HepG2 (cell line): Measurements from ENCODE around the gene COL27A1. TPM values are rescaled to one million over a fixed set of nuclear protein-coding genes. Genes with fewer than 3 reads are reported as not detected.

ENCODE experiments used
- ATAC-seq: fragments of 200-7000 bp; cut with Tn5 transposase; 3 replicates; pipeline ENCODE4 v1.9.1; 2020; ENCODE audit warnings: mild to moderate bottlenecking, moderate library complexity
- BruUV-seq: library from RNA; stranded (reverse); fragments of 400-500 nt; replicated peaks from 2 replicates; lab custom pipeline; 2021; lab: Mats Ljungman, UMichigan
- CTCF ChIA-PET: fragments of 300-600 bp; formaldehyde crosslinking; extraction: SDS; loops from one replicate; lab custom pipeline; 2021; ENCODE audit warnings: low total read pairs, inconsistent platforms, low intra/inter-chr PET ratio; lab: Yijun Ruan, JAX
- POLR2A ChIA-PET: fragments of 350-600 bp; sonication (Branson Sonifier 250); formaldehyde crosslinking; loops from one replicate; lab custom pipeline; 2020; ENCODE audit warnings: antibody characterized with exemption, inconsistent platforms; lab: Yijun Ruan, JAX
- DNase-seq: peaks from one replicate; pipeline ENCODE4 v3.0.0-alpha.2; 2015; ENCODE audit warnings: low spot score
- FAIRE-seq: peaks from 3 replicates; lab custom pipeline; 2011; peaks lifted over from hg19 to GRCh38; lab: Jason Lieb, UNC
- H2AFZ ChIP-seq: one replicate; pipeline ENCODE4 v1.6.1; 2011; ENCODE audit warnings: low read length, inconsistent platforms
- H3K27ac ChIP-seq: fragments of 300-600 bp; 3 replicates; pipeline ENCODE4 v1.8.0; 2011; ENCODE audit warnings: mixed run types, mild to moderate bottlenecking, mixed read lengths, low read length, inconsistent platforms; ENCODE audit not compliant: insufficient read depth; ENCODE audit errors: extremely low read length
- H3K27me3 ChIP-seq, 2 experiments: fragments of 200-600 bp in 1 of 2; 2 replicates in 1 of 2; 3 replicates in 1 of 2; pipeline versions ENCODE4 v1.6.0 to v1.8.0; 2011; ENCODE audit warnings: low read length in 2 of 2, mild to moderate bottlenecking in 2 of 2, moderate library complexity in 2 of 2, inconsistent platforms in 1 of 2; ENCODE audit not compliant: insufficient read depth in 2 of 2, control insufficient read depth in 1 of 2
- H3K36me3 ChIP-seq, 2 experiments: fragments of 200-600 bp in 1 of 2; replicated peaks in 1 of 2; 2 replicates in 1 of 2; 3 replicates in 1 of 2; pipeline versions ENCODE4 v1.5.1 to v1.8.0; 2011; ENCODE audit warnings: low read length in 2 of 2, inconsistent platforms in 1 of 2; ENCODE audit not compliant: insufficient read depth in 2 of 2, control insufficient read depth in 1 of 2
- H3K4me1 ChIP-seq: 2 replicates; pipeline ENCODE4 v1.5.1; 2012; ENCODE audit warnings: low read length, inconsistent platforms; ENCODE audit not compliant: insufficient read depth
- H3K4me2 ChIP-seq: 2 replicates; pipeline ENCODE4 v1.6.0; 2011; ENCODE audit warnings: low read depth, low read length, inconsistent platforms
- H3K4me3 ChIP-seq, 3 experiments: fragments of 200-600 bp in 1 of 3; sonication (generic), shearing (Covaris generic) in 1 of 3; replicated peaks in 1 of 3; 2 replicates each; pipeline ENCODE4 v1.5.1; 2011 to 2016; ENCODE audit warnings: low read length in 3 of 3, inconsistent platforms in 2 of 3, low read depth in 2 of 3, mild to moderate bottlenecking in 2 of 3, control low read depth in 1 of 3, mixed read lengths in 1 of 3; ENCODE audit not compliant: insufficient read depth in 1 of 3
- H3K79me2 ChIP-seq: one replicate; pipeline ENCODE4 v1.6.1; 2011; ENCODE audit warnings: low read length, inconsistent platforms; ENCODE audit not compliant: insufficient read depth
- H3K9ac ChIP-seq: 2 replicates; pipeline ENCODE4 v1.6.0; 2011; ENCODE audit warnings: mild to moderate bottlenecking, low read depth, low read length, inconsistent platforms; ENCODE audit not compliant: insufficient read depth
- H3K9me3 ChIP-seq: 2 replicates; pipeline ENCODE4 v1.5.1; 2012; ENCODE audit warnings: mild to moderate bottlenecking, low read length
- H4K20me1 ChIP-seq: 2 replicates; pipeline ENCODE4 v1.6.0; 2011; ENCODE audit warnings: inconsistent platforms, mild to moderate bottlenecking, low read length, moderate library complexity; ENCODE audit not compliant: insufficient read depth
- ATF2 ChIP-seq: sonication (generic); formaldehyde crosslinking; IDR thresholded peaks from 2 replicates; pipeline ENCODE4 v1.4.0; 2020; ENCODE audit warnings: missing genetic modification reagents
- FOXP4 ChIP-seq: sonication (generic); formaldehyde crosslinking; IDR thresholded peaks from 2 replicates; pipeline ENCODE4 v1.4.0; 2020; ENCODE audit warnings: missing genetic modification reagents
- HOXA5 ChIP-seq: sonication (generic); formaldehyde crosslinking; IDR thresholded peaks from 2 replicates; pipeline ENCODE4 v1.4.0; 2020; ENCODE audit warnings: missing genetic modification reagents
- KAT8 ChIP-seq: IDR thresholded peaks from 2 replicates; pipeline ENCODE4 v1.6.1; 2016; ENCODE audit warnings: missing genetic modification reagents, missing compliant biosample characterization
- NCOA2 ChIP-seq: sonication (generic); formaldehyde crosslinking; IDR thresholded peaks from 2 replicates; pipeline ENCODE4 v1.8.0; 2022; ENCODE audit warnings: inconsistent platforms
- PRDM4 ChIP-seq: sonication (generic); formaldehyde crosslinking; IDR thresholded peaks from 2 replicates; pipeline ENCODE4 v1.9.0; 2021; ENCODE audit warnings: missing genetic modification reagents, borderline replicate concordance
- U2AF1 ChIP-seq: fragments of 200-400 bp; formaldehyde crosslinking; optimal IDR thresholded peaks from 2 replicates; pipeline ENCODE3; 2017; ENCODE audit warnings: mild to moderate bottlenecking, low read depth, low read length
- ZNF274 ChIP-seq: sonication (generic); formaldehyde crosslinking; IDR thresholded peaks from 2 replicates; pipeline ENCODE4 v1.5.1; 2020; ENCODE audit warnings: mild to moderate bottlenecking, missing genetic modification reagents
- ZSCAN22 ChIP-seq: sonication (generic); formaldehyde crosslinking; IDR thresholded peaks from 2 replicates; pipeline ENCODE4 v1.4.0; 2020; ENCODE audit warnings: mild to moderate bottlenecking, missing genetic modification reagents
- WGBS: methylation state at CpG from one replicate; pipeline ENCODE4 v1.1.6; 2017; ENCODE audit warnings: low lambda C conversion rate; 5-methylcytosine and 5-hydroxymethylcytosine counted together
- in situ Hi-C: cut with HindIII; loops from 2 replicates; pipeline ENCODE4 v1.10.0; 2017; ENCODE audit warnings: low pct_unique_long_range_greater_than_20kb; ENCODE audit not compliant: extremely low pct_ligation_motif_present
- intact Hi-C: fragments of 100-400 bp; cut with micrococcal nuclease; formaldehyde crosslinking; loops from one replicate; pipeline ENCODE4 v1.10.0; 2022; ENCODE audit not compliant: unreplicated experiment
- polyA plus RNA-seq, 8 experiments: library from polyadenylated mRNA; depleted of rRNA in 3 of 8; stranded (reverse) in 7 of 8; unstranded in 1 of 8; fragments of >200 nt; fragmentation: Illumina TruSeq in 4 of 8; extraction: Trizol in 4 of 8; gene quantifications; 2 replicates each; pipeline versions ENCODE4 v1.2.1 to v1.2.3, GENCODE V29; 2011 to 2016; ENCODE audit warnings: low read depth in 4 of 8, missing spikeins in 1 of 8, mixed read lengths in 1 of 8; ENCODE audit not compliant: insufficient read depth in 1 of 8
- total RNA-seq, 5 experiments: library from RNA; depleted of rRNA; stranded (reverse); fragments of >200 nt; fragmentation: Illumina TruSeq; extraction: Trizol; gene quantifications; 2 replicates each; pipeline ENCODE4 v1.2.3, GENCODE V29; 2016; ENCODE audit warnings: low read depth in 1 of 5
- TF ChIP-seq, protein P1 (sequence below): sonication (generic); formaldehyde crosslinking; IDR thresholded peaks from 2 replicates; pipeline ENCODE4 v1.9.0; 2021; ENCODE audit warnings: missing genetic modification reagents, mild to moderate bottlenecking, borderline replicate concordance
- TF ChIP-seq, protein P2 (sequence below): sonication (generic); formaldehyde crosslinking; IDR thresholded peaks from 2 replicates; pipeline ENCODE4 v1.4.0; 2020; ENCODE audit warnings: missing genetic modification reagents

Gene COL27A1
- total and polyA plus RNA-seq, 2 of the 13 experiments (the other 11 are each of a cell fraction or from before 2014, with no cell fraction given) = 71.3 to 89.1 TPM

GRCh38 chr9:114207034-114207810 is 51.9 kb downstream of the COL27A1 start:
- FAIRE-seq = no peak
- ATAC-seq = no peak
- TF ChIP-seq ZSCAN22 (CRISPR knock-in tag) = no peak
- TF ChIP-seq PRDM4 (CRISPR knock-in tag) = no peak
- TF ChIP-seq ATF2 = no peak
- TF ChIP-seq NCOA2 = no peak
- TF ChIP-seq FOXP4 = no peak
- no peak for TF ChIP-seq U2AF1
- no peak for TF ChIP-seq HOXA5 (CRISPR knock-in tag)
- no peak for TF ChIP-seq KAT8 (CRISPR knock-in tag)
- no peak for TF ChIP-seq ZNF274
- TF ChIP-seq, protein P1, sequence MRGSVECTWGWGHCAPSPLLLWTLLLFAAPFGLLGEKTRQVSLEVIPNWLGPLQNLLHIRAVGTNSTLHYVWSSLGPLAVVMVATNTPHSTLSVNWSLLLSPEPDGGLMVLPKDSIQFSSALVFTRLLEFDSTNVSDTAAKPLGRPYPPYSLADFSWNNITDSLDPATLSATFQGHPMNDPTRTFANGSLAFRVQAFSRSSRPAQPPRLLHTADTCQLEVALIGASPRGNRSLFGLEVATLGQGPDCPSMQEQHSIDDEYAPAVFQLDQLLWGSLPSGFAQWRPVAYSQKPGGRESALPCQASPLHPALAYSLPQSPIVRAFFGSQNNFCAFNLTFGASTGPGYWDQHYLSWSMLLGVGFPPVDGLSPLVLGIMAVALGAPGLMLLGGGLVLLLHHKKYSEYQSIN (CRISPR knock-in tag) = no peak
- TF ChIP-seq, protein P2, sequence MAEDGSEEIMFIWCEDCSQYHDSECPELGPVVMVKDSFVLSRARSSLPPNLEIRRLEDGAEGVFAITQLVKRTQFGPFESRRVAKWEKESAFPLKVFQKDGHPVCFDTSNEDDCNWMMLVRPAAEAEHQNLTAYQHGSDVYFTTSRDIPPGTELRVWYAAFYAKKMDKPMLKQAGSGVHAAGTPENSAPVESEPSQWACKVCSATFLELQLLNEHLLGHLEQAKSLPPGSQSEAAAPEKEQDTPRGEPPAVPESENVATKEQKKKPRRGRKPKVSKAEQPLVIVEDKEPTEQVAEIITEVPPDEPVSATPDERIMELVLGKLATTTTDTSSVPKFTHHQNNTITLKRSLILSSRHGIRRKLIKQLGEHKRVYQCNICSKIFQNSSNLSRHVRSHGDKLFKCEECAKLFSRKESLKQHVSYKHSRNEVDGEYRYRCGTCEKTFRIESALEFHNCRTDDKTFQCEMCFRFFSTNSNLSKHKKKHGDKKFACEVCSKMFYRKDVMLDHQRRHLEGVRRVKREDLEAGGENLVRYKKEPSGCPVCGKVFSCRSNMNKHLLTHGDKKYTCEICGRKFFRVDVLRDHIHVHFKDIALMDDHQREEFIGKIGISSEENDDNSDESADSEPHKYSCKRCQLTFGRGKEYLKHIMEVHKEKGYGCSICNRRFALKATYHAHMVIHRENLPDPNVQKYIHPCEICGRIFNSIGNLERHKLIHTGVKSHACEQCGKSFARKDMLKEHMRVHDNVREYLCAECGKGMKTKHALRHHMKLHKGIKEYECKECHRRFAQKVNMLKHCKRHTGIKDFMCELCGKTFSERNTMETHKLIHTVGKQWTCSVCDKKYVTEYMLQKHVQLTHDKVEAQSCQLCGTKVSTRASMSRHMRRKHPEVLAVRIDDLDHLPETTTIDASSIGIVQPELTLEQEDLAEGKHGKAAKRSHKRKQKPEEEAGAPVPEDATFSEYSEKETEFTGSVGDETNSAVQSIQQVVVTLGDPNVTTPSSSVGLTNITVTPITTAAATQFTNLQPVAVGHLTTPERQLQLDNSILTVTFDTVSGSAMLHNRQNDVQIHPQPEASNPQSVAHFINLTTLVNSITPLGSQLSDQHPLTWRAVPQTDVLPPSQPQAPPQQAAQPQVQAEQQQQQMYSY (CRISPR knock-in tag) = no peak

More at GRCh38 chr9:114207034-114207810, 51.9 kb downstream of the COL27A1 start:
- no peaks in the 10 kb centered on the region for H3K9me3 ChIP-seq
- CTCF ChIA-PET = no interaction called here
- no peak overlapping the region for H3K4me3 ChIP-seq
- H3K9ac ChIP-seq = no peak overlapping the region
- POLR2A ChIA-PET = interaction anchor here (1.3 to 1.4 kb wide), 2 partner anchors 32 to 108 kb away, joined by 3 to 4 read pairs; partner anchors contain the start of gene KIF12
- 0 out of 2 replicates have a peak, but pooled peaks cover 4% of the 10 kb centered on the region for H4K20me1 ChIP-seq
- H2AFZ ChIP-seq = no peak overlapping the region
- peaks cover 24% of the 10 kb centered on the region for H3K4me1 ChIP-seq
- 97% methylated on average over 7 of the region's 9 CpGs for WGBS
- in situ Hi-C loops (no loop called here), intact Hi-C loops (no loop called here)
- H3K27ac ChIP-seq = no peak overlapping the region
- no TSS peak for BruUV-seq
- H3K36me3 ChIP-seq = peaks cover 52 to 97% of the 10 kb centered on the region in 2 experiments
- no peak for DNase-seq
- no peaks in the 10 kb centered on the region for H3K27me3 ChIP-seq
- no peaks in the 10 kb centered on the region for H3K79me2 ChIP-seq
- H3K4me2 ChIP-seq = no peak overlapping the region
